HG03045 (cell line): ENCODE data around the gene CHADL.
"Not testable (repeated sequence)": the region's sequence is repeated elsewhere in the genome, so short reads cannot be mapped to it uniquely, and the experiment has no call there.

ENCODE experiments used
- ATAC-seq: cut with Tn5 transposase; IDR thresholded peaks from one replicate; pipeline ENCODE4 v1.9.1; 2021; ENCODE audit warnings: mild to moderate bottlenecking, moderate library complexity; ENCODE audit not compliant: unreplicated experiment

Gene CHADL, protein sequence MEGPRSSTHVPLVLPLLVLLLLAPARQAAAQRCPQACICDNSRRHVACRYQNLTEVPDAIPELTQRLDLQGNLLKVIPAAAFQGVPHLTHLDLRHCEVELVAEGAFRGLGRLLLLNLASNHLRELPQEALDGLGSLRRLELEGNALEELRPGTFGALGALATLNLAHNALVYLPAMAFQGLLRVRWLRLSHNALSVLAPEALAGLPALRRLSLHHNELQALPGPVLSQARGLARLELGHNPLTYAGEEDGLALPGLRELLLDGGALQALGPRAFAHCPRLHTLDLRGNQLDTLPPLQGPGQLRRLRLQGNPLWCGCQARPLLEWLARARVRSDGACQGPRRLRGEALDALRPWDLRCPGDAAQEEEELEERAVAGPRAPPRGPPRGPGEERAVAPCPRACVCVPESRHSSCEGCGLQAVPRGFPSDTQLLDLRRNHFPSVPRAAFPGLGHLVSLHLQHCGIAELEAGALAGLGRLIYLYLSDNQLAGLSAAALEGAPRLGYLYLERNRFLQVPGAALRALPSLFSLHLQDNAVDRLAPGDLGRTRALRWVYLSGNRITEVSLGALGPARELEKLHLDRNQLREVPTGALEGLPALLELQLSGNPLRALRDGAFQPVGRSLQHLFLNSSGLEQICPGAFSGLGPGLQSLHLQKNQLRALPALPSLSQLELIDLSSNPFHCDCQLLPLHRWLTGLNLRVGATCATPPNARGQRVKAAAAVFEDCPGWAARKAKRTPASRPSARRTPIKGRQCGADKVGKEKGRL

DNA sequence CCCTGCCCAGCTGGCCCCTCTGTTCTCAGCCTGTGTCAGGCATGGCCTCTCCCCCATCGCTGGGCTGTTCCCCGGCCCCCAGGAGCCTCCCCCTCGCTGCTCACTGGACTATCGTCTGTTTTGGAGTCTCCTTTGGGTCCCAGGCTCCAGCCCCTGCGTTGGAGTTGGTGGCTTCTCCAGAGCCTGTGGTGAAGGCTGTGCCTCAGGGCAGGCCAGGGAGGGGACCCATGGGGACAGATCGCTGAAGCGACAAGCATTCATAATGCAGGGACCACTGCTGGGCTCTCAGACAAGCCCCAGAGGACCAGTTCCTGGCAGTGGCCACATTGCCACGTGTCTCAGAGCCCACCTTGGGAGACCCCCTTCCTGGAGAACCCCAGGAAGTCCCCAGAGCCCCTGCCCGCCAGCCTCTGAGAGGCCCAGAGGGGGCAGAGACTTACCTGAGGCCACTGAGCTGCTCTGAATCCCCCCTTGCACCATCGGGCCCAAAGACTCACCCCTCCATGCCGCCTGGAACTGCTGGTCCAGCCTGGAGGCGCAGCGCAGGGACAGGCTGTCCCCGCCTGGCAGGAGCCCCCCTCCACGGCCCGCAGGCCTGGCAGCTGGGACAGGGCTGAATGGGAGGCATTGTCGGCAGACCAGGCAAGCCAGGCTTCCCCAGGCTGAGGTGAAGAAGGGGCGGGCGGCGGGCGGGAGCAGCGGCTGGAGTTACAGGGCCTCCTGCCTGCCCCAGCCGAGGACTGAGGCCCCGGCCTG is at the start of gene CHADL:
Gene CHADL, minus strand, starts transcription at position 555 of the 756 bp plus-strand sequence. Its CDS starts 50 bp downstream, at position 505.
- no peak for ATAC-seq

DNA sequence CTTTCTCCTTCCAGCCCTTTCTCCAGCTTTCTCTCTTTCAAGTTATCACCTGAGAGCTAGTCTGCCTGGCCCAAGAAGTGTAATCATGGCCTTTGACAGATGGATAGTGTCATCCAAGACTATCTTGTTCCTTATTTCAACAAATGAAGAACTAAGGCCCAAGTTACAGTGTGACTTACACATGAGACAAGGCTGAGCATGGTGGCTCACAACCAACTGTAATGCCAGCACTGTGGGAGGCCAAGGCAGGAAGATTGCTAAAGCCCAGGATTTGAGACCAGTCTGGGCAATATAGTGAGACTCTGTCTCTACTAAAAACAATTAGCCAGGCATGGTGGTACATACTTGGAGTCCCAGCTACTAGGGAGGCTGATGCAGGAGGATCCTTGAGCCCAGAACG is 48.9 kb upstream of the CHADL start:
- no peak for ATAC-seq

DNA sequence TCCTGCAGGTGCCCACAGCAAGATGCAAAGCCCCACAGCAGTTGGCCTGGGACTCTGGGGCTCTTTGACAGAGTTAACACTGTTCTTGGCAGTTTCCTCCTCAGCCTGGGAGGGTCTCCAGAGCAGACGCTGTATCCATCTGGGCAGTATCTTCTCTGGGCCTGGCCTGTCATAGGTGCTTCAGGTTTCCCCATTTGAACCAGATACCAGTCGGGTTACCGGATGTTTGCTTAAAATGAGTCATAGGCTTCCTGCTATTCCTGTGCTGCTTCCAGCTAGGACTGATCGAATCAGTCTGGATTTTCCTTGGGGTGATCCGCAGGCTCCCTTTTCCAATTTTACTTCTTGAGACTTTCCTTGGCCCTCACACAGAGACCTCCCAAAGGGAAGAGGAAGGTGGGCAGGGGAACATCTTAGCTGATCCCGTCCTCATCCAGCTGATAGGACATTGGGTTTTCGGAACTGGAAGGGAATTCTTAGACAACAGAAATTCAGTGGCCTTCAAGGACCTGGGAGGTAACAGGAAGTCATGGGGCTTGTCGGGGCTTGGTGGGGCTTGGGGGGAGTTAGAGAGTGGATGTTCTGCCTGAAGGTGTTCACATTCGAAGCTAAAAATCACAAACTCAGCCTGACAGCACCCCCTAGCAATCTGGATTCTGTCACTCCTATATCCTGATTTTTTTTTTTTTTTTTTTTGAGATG is 47.7 kb upstream of the CHADL start:
- ATAC-seq: no peak

DNA sequence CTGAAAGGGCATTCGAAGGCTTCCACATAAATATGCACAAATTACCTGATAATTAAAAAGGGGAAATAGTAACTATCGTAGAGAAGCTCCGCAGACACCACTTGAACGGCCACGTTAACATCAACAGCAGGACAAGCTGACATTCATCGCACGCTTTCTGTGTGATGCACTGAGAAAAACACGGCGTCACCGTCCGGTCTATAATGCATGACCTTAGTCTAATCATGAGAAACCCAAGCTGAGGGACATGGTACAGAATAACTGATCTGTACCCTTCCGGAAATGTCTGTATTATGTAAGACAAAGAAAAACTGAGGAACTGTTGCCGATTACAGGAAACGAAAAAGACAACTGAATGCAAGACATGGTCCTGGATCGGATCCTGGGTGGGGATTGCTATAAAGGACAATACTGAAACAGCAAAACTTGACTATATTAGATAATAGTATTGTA is 45.9 kb upstream of the CHADL start:
- ATAC-seq: peak; percentile 1

DNA sequence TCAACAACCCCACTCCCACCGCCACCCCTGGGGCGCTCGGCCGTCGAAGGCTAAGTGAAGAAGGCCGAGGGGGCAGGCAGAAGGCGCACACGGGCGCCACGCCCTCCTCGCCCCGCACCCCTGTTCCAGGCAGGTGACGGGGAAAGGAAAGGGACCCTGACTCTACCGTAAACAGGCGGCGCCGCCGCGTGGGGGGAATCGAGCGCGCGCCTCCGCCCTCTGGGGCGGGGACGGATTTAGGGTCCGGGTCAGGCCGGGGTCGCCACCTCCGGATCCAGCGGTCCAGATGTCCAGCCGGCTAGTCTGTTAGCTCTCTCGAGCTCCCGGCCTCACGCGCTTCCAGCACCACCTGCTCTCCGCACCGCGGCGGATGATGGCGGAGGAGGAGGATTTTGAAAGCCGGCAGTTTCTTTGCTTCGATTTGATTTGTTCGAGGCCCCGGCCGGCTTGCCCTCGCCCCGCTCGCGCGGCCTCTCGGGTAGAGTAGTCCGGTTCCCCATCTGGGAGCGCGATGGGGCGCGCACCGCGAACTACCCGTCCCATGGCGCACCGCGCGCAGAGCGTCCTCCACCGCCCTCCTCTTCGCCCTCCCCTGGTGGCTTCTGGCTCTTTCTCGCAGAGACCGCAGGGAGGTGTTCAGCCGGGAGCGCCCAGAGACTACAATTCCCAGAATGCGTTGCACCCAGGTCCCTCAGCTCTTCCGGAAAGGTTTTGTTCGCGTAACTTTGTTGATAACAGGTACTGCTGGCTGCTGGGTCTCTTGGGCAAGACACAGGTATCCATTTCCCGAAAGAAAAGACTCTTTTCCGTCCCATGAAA is 45.3 kb upstream of the CHADL start, which contains the start of gene RANGAP1:
Gene RANGAP1, minus strand, starts transcription at position 368 of the 819 bp plus-strand sequence. CDS start 5,143 bp downstream, outside the sequence.
- peak; percentile 89 for ATAC-seq

DNA sequence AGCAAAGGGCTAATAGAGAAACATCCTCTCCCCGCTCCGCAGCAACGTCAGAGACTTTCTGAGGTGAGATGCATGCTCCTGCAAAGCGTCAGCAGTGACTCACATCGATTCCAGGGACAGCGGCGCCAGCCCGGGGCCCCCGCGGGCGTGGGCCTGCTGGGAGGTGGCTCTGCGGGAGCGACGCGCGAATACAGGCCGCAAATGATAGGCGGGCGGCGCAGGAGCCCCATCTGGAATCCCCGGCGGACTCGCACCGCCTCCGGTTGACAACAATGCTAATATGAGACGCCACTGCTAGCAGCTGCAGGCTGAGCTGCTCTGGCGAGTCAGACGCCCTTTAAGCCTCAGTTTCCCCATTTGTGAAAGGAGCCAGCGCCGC is 44.7 kb upstream of the CHADL start:
- ATAC-seq: peak; percentile 22

DNA sequence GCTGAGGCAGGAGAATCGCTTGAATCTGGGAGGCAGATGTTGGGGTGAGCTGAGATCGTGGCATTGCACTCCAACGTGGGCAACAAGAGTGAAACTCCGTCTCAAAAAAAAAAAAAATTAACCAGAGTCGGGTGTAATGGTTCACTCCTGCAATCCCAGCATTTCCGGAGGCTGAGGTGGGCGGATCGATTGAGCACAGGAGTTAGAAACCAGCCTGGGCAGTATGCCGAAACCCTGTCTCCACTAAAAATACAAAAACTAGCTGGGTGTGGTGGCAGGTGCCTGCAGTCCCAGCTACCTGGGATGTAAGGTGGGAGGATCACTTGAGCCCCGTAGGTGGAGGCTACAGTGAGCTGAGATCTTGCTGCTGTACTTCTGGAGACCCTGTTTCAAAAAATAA is 43.7 kb upstream of the CHADL start:
- no peak for ATAC-seq

DNA sequence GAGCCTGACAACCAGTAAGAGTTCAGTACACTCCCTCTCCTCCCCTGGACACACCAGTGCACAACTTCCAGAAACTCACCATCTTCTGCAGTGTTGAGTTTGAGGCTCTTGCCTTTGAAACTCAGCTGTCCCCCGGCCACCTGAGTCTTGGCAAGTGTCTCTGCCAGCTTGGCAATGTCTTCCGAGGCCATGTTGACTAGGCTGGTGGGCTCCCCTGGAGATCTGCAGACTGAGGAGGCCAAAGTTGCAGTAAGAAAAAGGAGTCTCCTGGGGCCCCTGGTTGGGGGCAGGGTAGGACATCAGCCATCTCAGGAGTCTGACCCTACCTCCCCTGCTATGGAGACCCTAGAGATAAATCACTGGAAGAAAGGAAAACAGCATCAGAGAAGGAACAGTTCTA is 40.1 kb upstream of the CHADL start:
- ATAC-seq: no peak

DNA sequence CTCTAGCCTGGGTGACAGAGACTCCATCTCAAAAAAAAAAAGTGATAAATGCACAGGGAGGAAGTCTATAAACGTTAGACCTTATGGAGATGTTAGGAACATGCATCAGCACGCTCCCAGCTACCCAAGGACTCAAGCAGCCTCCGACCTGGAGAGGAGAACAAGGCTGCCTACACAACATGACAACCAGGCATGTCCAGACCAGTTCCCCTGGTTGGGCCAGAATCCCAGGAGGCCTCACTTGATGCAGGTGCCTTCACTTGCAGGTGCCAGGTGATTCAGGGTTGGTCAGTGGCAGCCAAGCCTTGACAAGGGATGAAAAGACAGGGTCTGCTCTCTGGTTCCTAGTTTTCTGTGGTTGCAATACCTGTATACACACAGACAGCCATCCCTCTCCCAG is 39.3 kb upstream of the CHADL start:
- no peak for ATAC-seq

DNA sequence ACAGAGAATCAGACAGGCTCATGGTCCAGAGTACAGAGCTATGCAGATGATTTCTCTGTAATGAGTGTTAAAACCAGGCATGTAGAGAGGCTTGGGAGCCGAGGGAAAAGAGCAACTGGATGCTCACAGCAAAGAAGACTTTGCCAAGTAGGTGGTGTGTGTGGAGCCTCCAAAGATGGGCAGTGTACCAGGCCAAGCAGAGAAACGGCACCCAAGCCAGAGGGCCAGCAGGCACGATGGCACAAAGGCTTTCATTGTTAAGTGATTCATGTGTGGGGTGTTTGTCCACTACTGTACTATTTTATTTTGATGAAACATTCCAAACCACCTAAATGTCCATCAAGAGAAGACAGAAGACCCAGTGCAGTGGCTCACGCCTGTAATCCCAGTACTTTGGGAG is 34.1 kb upstream of the CHADL start:
- ATAC-seq: no peak

DNA sequence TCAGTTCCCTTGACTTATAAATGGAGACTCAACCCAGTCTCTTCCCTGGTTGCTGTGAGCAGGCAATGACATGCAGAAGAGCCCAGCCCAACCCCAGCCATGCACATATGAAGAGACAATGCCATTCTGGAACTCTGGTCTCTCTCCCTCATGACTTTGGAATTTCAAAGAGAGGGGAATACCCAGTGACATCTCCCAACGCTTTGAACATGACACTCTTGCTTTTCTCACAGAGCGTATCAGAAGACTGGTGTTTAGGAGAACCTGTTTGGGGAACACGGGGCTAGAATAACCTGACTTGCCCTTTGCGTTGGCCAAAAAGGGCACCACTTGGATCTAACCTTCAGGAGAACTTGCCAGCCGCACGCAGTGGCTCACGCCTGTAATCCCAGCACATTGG is 32.4 kb upstream of the CHADL start:
- ATAC-seq: no peak

DNA sequence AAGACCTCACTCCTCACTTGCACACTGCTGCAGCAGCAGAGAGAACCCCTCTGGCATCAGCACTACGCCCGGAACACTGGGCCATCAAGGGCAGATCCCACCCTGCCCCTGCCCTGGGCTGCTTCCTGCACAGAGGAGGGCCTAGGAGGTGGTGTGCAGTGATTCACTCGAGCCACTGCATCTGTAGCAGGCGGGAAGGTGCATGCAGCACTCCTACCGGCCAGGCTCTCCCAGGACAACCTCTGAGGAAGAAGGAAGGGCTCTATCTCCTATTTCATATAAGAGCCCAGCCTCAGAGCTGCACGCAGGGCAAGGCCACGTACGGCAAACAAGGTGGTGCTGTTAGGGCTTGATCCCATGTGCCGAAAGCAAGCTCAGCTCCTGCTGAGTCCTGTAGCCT is 31.1 kb upstream of the CHADL start:
- ATAC-seq: no peak

DNA sequence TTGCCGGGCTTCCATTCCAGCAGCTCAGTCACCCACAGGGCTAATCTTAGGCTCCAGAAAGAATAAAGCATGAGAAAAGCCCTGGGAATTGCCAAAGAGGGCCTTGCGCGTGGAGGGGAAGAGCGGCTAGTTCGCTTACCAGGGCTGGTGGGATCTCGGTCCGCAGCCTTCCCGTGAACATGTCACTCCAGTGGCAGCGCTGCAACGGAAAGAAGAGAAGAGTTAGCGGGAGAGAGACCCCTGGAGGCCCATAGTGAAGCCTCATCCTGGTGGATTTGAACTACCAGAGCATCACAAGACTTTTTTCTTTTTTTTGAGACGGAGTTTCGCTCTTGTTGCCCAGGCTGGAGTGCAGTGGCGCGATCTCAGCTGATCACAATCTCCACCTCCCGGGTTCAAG is 27.2 kb upstream of the CHADL start:
- ATAC-seq: no peak

DNA sequence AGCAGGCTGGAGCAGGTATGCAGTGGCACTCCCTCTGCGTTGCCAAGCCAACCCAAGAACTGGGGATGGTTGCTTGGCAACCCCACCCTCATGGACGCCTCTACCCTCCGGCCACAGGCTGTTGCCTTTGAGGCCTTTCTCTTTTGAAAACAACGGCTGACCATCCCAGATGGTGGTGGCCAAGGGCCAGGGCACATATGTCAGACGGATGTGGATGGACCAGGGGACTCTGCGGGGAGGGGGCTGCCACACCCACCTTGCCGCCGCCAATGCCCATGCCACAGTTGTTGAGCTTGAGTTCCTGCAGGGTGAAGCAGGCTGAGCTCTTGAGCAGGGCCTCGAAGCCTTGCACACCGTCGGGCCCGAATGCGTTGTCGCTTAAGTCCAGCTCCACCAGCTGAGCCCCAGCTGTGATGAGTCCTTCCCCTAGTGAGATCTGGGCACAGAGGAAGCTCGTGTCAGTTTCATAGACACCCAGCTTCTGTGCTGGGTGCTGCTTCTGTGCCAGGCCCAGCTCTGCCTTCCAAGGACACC is 23.7 kb upstream of the CHADL start:
- no peak for ATAC-seq

DNA sequence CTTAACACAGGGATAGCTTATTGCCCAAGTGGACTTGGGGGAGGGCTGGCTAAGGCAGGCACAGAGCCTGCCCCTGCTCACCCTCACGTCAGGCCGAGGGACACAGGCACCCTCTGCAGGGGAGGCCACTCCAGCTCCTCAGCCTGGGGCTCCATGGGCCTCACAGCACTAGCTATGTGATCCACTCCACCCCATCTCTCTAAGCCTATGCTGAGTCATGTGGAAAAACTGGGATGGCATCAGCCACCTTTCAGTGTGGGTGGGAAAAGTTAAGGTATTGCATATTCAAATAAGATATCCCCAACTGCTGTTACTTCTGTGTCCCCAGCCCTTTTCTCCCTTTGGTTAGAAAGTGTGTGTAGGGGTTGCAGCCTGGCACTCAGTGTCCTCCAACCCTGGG is 23.0 kb upstream of the CHADL start:
- no peak for ATAC-seq

DNA sequence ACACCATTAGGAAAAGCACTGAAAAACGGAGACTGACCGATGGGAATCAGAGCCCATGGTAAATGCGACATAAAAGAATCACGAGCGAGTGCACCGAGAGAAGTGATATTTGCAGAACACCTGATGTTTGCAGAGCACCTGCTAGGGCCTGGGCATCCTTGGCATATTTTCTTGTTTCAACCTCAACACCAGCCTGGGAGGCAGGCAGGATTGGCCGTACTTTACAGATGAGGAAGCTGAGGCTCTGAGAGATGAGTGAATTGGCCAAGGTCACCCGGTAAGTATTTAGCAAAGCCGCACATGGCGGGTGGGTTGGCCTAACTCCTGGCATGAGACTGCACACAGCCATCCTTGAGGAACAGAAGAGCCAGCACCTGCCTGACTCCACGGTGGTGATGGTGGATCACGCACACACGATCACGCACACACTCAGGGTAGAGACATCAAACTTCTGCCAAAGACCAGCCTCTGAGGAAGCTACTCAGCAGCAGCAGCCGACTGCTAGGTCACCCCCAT is 21.6 kb upstream of the CHADL start:
- no peak for ATAC-seq

DNA sequence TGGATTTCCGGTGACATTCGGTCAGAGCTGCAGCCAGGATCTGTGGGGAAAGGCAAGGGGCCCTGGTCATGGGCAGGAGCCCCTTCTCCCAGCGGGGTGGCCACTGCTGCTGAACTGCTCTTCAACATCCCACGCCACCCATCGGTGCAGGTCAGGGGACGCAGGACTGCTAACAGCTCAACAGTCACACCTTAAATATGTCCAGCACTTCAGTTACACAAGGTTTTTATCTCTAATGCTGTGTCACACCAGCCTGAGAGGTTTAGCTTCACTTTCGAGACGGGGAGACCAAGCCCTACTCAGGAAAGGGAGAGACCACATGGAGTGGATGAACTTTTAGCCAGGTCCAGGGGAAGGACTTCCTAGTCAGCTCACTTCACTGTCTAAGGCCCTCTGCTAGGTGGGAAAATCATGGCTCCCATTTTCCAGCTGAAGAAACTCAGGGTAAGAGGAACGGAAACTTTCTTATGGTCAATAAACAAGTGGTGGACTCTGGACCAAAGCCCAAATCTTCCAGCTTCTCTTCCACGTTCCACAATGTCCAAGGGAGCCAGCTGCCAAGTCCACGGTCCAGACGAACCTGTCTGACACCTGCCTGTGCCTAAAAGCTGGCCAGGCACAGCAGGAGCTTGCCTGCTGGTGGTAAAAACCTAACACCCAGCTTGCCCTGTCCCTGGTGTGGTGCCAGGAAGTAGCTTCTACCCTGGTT is 21.0 kb upstream of the CHADL start:
- no peak for ATAC-seq

DNA sequence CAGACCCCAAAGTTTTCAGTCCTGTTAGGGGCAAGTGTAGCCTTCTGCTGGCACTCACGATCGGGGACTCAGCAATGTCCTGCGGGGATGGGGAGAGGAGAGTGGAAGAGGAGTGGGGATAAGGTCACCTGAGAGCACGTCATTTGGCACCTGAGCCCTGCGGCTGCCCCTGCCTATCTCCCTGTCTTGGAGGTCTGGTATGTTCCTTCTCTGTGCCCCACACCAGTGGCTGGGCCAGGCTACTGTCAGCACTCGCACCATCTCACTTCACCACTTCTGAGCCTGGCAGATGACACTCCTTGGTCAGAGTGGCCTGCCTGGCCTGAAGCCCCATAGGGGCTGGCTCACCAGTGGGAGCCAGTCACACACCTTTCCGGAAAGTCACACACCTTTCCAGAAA is 20.1 kb upstream of the CHADL start:
- ATAC-seq: no peak

DNA sequence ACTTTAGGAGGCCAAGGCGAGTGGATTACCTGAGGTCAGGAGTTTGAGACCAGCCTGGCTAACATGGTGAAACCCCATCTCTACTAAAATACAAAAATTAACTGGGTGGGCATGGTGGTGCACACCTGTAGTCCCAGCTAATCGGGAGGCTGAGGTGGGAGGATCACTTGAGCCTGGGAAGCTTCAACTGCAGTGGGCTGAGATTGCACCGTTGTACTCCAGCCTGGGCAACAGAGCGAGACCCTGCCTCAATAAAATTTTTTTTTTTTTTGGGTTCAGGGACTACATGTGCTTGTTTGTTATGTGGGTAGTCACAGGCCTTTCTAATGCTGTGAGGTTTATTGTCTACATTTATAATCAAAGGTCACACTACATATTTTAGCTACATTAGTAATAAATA is 19.0 kb upstream of the CHADL start:
- ATAC-seq: not testable (repeated sequence)
